ENCODE results near the gene DNM2. TPM values are rescaled to one million over a fixed set of nuclear protein-coding genes. Genes with fewer than 3 reads are reported as not detected.
"Not testable (repeated sequence)": the region's sequence is repeated elsewhere in the genome, so short reads cannot be mapped to it uniquely, and the experiment has no call there.

DNM2 gene
- total and polyA plus RNA-seq, 2 of the 13 experiments (the other 11 are each of a cell fraction or from before 2014, with no cell fraction given), result 41.7 to 59.8 TPM

DNA sequence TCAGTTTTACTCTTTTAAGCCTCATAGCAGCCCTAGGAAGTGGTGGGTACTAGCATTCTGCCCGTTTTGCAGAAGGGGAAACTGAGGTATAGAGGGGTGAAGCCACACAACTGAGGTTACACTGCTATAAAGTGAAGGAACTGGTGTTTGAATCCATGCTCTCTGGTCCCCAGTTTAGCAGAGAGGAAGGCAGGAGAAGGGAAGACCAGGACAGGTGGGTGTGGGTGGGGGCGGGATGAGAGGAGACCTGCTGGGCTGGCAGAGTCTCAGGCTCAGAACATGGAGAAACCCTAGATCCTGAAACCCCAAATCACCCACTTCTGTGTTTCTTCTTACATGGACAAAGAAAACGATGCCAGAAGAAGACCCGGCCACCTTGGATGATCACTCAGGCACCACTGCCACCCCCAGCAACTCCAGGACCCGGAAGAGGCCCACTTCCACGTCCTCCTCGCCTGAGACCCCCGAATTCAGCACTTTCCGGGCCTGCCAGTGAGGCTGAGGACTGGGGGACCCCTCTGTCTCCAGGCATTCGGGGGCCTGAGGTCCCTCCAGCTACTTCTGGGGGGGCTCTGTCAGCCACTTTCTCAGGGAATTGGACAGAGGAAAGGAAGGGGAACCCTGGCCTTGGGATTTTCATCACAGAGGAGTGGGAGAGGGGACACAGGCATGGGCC is 151.1 kb downstream of the DNM2 start:
- Histone ChIP-seq H2AFZ (ENCODE audit: low read length) (no peak overlapping the region), H3K4me3 (replicated peaks in 1 of 3; ENCODE audit: insufficient read depth in 1 of 3, low read depth in 2 of 3, low read length in 3 of 3) (peak overlapping the region in 1 of 3 experiments; percentile 46; a peak in 1 of 6 replicates), H3K27me3 (ENCODE audit: control insufficient read depth in 1 of 2, insufficient read depth in 2 of 2, low read length in 2 of 2) (no peaks in the 10 kb centered on the region), H3K4me2 (ENCODE audit: low read depth, low read length) (peak overlapping the region; percentile 55), H3K9me3 (ENCODE audit: low read length) (no peaks in the 10 kb centered on the region), H3K36me3 (replicated peaks in 1 of 2; ENCODE audit: control insufficient read depth in 1 of 2, insufficient read depth in 2 of 2, low read length in 2 of 2) (no peaks in the 10 kb centered on the region), H3K9ac (ENCODE audit: insufficient read depth, low read depth, low read length) (0 out of 2 replicates have a peak overlapping the region, but pooled peaks have one; percentile 22), H3K4me1 (ENCODE audit: insufficient read depth, low read length) (peaks cover 60% of the 10 kb centered on the region), H3K27ac (ENCODE audit: extremely low read length, insufficient read depth, low read length) (no peak overlapping the region), H3K79me2 (ENCODE audit: insufficient read depth, low read length) (peaks cover 17% of the 10 kb centered on the region), H4K20me1 (ENCODE audit: insufficient read depth, low read length) (no peaks in the 10 kb centered on the region)
- TF ChIP-seq, protein P1, sequence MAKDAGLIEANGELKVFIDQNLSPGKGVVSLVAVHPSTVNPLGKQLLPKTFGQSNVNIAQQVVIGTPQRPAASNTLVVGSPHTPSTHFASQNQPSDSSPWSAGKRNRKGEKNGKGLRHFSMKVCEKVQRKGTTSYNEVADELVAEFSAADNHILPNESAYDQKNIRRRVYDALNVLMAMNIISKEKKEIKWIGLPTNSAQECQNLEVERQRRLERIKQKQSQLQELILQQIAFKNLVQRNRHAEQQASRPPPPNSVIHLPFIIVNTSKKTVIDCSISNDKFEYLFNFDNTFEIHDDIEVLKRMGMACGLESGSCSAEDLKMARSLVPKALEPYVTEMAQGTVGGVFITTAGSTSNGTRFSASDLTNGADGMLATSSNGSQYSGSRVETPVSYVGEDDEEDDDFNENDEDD (CRISPR knock-in tag; IDR thresholded peaks at IDR 0.05; ENCODE audit: borderline replicate concordance), result no peak
- 0 out of 2 replicates have a peak, but pooled peaks have one; percentile 20 for TF ChIP-seq ZNF629 (CRISPR knock-in tag; conservative IDR thresholded peaks at IDR 0.05)
- WGBS (ENCODE audit: low lambda C conversion rate), result 29% methylated on average over 3 of the region's 10 CpGs
- ATAC-seq (no peak), DNase-seq (ENCODE audit: low spot score) (no peak), FAIRE-seq (no peak)
- ChIA-PET CTCF (ENCODE audit: low intra/inter-chr PET ratio, low total read pairs) (no interaction called here), POLR2A (interaction anchor here (0.9 kb wide), 1 partner anchor 59 kb away, joined by 3 read pairs; no protein-coding TSS in a partner anchor)
- in situ Hi-C loops (cut with HindIII; ENCODE audit: extremely low pct_ligation_motif_present, low pct_unique_long_range_greater_than_20kb), result no loop called here
- intact Hi-C loops (cut with micrococcal nuclease; ENCODE audit: unreplicated experiment), result no loop called here
- BruUV-seq (replicated peaks), result no TSS peak

DNA sequence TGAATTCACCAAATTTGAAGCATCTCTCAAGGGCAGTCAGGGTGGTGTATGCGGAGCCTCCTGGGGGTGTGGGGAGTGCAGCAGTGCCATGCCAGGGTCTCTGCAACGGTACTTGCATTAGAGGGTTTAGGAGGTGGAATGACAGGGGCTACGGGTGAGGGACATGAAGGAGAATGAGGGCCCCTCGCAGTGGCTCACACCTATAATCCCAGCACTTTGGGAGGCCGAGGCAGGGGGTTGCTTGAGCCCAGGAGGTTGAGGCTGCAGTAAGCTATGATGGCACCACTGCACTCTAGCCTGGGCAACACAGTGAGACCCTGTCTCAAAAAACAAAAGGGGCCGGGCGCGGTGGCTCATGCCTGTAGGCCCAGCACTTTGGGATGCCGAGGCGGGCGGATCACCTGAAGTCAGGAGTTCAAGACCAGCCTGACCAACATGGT is 152.0 kb downstream of the DNM2 start:
- TF ChIP-seq CAMTA2 (CRISPR knock-in tag; IDR thresholded peaks at IDR 0.05; ENCODE audit: borderline replicate concordance), result 0 out of 2 replicates have a peak, but pooled peaks have one; percentile 29
- FAIRE-seq; H3K9ac ChIP-seq (ENCODE audit: insufficient read depth, low read depth, low read length); H2AFZ ChIP-seq (ENCODE audit: low read length); H3K27me3 ChIP-seq (ENCODE audit: control insufficient read depth in 1 of 2, insufficient read depth in 2 of 2, low read length in 2 of 2); H3K9me3 ChIP-seq (ENCODE audit: low read length); H4K20me1 ChIP-seq (ENCODE audit: insufficient read depth, low read length); in situ Hi-C loops (cut with HindIII; ENCODE audit: extremely low pct_ligation_motif_present, low pct_unique_long_range_greater_than_20kb); DNase-seq (ENCODE audit: low spot score); POLR2A ChIA-PET; BruUV-seq (replicated peaks); H3K36me3 ChIP-seq (replicated peaks in 1 of 2; ENCODE audit: control insufficient read depth in 1 of 2, insufficient read depth in 2 of 2, low read length in 2 of 2); CTCF ChIA-PET (ENCODE audit: low intra/inter-chr PET ratio, low total read pairs); ATAC-seq; H3K4me3 ChIP-seq (replicated peaks in 1 of 3; ENCODE audit: insufficient read depth in 1 of 3, low read depth in 2 of 3, low read length in 3 of 3); H3K27ac ChIP-seq (ENCODE audit: extremely low read length, insufficient read depth, low read length): not testable (repeated sequence)
- peaks cover 26% of the 10 kb centered on the region for H3K79me2 ChIP-seq (ENCODE audit: insufficient read depth, low read length)
- peak overlapping the region; percentile 55; the same call in 1 of the 2 replicates for H3K4me2 ChIP-seq (ENCODE audit: low read depth, low read length)
- 74% methylated on average over 11 of the region's 11 CpGs for WGBS (ENCODE audit: low lambda C conversion rate)
- peaks cover 59% of the 10 kb centered on the region for H3K4me1 ChIP-seq (ENCODE audit: insufficient read depth, low read length)
- intact Hi-C loops (cut with micrococcal nuclease; ENCODE audit: unreplicated experiment), result loop anchor here (10.0 kb wide), 1 partner anchor 55 kb away; the partner anchor contains the start of genes TIMM29 and YIPF2

Measured in HepG2 (cell line).